SHP77 (cell line): Measurements from ENCODE around the gene PSMD1.
"Not testable (repeated sequence)": the region's sequence is repeated elsewhere in the genome, so short reads cannot be mapped to it uniquely, and the experiment has no call there.

Source experiments
- DNase-seq, 2 experiments: peaks; one replicate each; lab custom pipeline; 2025; lab: John Stamatoyannopoulos, UW

The PSMD1 gene

DNA sequence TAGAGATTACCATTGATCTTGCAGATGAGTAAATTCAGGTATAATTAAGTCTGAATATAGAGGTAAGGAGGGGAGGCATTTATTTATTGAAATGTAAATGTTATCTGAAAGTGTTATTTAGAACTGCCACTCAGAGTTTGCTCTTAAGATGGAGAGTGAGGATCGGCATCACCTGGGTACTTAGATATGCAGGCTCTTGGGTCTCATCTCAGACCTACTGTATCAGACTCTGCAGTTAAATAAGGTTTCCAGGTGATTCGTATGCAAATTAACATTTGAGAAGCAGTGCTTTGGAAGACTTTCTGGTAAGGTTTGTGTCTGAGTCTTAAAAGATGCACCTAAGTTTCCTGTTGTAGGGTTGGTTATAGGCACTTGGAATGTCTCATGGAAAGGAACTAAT is 59.0 kb downstream of the PSMD1 start:
- DNase-seq, result no peak

DNA sequence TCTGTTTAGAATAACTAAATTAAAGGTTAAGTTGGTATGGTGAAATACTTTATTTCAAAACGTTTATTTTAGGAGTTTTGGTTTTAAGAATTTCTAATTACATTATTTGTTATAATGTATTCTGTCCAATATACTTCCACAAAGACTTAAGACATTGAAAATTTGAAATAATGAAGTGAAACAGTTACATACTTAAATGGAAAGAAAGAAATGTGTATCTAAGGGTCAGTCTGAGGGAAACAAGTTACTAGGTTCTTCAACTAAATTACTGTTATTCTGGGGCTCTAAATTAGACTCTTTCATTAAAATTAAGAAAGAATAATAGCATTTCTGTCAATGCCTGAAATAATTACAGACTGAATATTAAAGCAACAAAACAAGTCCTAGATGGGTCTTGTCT is 60.5 kb downstream of the PSMD1 start:
- DNase-seq, result no peak

DNA sequence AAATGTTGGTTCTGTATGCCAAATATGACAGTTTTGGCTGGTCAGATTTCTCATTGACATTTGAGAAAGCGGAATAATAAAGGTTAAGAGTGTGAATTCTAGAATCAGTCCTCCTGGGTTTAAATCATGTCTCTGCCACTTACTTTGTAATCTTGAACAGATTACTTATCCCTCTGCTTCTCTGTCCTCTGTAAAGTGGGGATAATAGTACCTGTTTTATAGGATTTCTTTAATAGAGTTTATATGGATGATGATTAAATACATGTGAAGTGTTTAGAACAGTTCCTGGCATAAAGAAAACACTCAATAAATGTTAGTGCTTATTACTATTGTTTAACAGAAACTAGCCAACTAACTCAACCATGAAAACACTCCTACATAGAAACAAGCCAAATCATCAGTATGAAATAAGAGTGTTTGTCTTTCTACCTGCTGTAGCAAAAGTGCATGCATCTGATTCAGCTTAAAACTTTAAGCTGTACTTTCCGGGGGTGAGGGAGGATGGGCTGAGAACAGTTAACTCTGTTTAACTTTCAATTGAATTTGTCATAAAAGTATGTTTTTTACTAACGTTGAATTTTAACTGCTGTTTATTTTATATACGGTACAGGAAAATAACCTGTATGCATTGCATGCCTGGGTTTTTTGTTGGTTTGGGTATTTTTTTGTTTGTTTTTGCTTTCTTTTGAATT is 61.4 kb downstream of the PSMD1 start:
- no peak for DNase-seq

- DNase-seq, result no peak
Observed at GRCh38 chr2:231118614-231118942, 61.9 kb downstream of the PSMD1 start.

GRCh38 chr2:231123362-231123898 is 66.8 kb downstream of the PSMD1 start:
- DNase-seq, result no peak

- DNase-seq, result no peak
Observed at GRCh38 chr2:231124838-231125568, 68.3 kb downstream of the PSMD1 start, which contains the start of gene HTR2B. HTR2B (minus strand) TSS chr2:231125042; CDS start chr2:231123764, 1,278 bp downstream.

- DNase-seq, result no peak
Observed at GRCh38 chr2:231126123-231126522, 69.5 kb downstream of the PSMD1 start.

- DNase-seq, result no peak
Observed at GRCh38 chr2:231127480-231127879, 70.8 kb downstream of the PSMD1 start.

DNA sequence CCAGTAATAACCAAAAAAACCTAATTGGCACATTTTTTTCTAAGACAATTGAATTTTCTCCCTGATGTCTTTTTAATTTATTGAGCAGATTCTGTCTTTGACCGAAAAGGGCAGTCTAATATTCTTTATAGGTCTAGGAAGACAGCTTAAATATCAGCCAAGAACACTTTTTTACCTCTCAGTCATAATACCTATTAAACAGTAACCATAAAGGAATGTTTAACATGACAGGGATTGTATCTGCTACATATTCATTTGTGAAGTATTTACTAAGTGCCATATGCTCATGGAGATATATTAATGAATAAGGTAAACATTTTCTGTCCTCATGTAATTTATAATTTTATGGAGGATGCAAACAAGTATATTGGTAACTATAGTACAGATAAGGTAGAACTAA is 71.3 kb downstream of the PSMD1 start:
- no peak for DNase-seq

DNA sequence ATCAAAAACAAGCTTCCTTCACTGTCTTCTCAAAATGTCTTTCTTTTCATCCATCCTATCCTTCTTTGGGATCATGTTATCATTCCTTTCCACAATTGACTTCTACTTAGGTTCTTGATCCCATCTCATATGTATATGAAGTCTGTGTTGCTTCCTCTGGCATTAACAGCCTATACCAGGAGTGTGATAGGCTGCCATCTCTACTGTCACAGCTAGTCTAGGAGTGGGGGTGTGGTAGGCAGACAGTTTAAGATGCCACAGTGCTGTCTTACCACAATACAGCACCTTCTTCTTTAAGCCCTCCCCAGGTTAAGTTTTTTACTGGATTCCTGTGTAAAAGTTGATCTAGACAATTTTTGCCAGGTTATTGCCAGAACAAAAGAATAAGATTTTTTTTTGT is 71.9 kb downstream of the PSMD1 start:
- DNase-seq, result no peak

DNA sequence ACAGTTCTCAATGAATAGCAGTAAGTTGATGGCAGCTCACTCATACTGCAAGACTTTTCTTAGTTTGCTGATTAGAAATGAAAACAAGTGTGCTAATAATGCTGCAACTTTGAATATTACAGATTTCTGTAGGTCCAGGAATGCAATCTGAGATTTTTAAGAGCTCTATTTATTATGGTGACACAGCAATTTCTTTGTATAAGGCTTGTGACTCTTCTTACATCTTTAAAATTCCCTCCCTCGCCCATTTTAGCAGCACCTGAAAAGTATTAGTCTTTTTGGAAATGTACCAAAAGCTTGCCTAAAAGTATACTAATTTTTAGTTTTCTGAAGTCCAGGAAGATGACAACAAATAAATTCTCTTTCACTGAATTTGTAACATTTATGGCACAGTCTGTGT is 72.5 kb downstream of the PSMD1 start:
- DNase-seq, result no peak

DNA sequence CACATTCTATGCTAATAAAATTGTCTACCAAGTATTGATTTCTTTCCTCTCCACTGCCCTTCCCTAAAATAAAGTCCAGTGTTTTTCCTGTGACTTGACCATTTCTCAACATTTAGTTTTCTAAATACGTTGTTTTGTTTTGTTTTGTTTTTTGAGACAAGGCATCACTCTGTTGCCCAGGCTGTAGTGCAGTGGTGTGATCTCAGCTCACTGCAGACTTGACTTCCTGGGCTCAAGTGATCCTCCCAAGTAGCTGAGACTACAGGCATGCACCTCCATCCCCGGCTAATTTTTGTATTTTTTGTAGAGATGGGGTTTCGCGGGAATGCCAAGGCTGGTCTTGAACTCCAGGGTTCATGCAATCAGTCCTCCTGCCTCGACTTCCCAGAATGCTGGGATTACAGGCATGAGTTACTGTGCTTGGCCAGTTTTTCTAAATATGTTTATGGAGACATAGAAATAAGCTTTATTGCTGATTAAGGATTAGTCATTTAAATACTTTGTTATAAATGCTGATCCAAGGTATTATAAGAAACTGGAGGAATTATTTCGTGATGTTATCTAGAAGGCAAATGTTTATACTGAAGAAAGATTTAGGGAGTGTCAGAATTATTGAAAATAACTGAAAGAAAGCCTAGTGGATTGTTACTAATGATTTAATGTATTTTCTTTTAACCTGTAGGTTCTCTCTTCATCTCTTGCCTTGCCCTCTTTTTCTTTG is 73.8 kb downstream of the PSMD1 start:
- no peak for DNase-seq

DNA sequence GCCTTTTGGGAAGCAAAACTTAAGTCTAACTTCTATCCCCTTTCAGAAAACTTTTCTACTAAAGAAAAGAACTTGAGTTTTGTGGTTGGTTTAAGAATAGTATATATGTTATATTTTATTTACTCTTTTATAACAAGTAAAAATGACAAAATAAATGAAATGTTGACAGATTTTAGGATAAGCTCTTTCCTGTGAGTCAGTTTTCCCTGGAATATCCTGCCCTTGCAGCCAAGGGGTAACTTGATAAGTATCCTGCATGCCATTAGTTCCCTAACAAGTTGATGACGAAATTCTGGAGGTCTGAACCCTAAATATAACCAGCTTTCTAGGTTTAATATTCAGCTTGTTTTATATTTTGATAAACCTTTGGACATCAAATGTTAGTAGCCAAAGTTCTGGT is 75.5 kb downstream of the PSMD1 start:
- DNase-seq, result no peak

GRCh38 chr2:231133365-231134099 is 76.9 kb downstream of the PSMD1 start:
- DNase-seq, result no peak

GRCh38 chr2:231134910-231135655 is 78.4 kb downstream of the PSMD1 start:
- no peak for DNase-seq

DNA sequence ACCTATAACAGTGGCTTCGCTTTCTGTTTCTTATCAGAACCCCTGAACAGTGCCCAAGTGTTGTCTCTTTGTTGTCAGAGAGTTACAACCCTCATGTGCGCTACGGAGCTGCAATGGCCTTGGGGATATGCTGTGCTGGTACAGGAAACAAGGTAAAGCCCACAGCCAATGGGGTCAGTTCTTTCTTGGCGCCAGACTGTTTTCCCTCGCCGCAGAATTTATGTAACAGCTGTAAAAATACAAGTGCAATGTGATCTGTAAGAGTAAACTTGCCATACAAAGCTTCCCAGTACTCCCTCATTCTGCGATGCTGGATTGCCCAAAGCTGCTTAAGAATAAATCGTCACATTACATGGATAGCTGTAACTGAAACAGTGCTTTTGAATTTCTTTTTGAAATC is 82.0 kb downstream of the PSMD1 start:
- peak; percentile 81 to 88 for DNase-seq

DNA sequence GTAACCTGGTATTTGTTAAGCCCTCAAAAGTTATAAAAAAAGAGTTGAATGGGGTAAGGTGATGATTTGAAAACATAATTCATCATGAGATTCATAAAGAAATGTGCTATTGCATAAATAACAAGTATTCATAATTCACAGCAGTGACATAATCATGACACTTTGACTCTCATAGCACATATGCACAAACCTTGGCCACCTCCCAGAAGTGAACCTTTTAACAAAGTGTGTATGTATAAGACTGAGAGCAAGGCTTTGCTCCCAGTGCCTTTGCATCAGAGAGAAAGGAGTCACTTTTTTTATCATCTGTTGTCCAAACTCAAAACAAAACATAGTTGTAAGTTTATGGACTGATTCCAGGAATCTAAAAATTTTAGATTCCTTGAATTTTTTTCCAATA is 83.1 kb downstream of the PSMD1 start:
- no peak for DNase-seq

DNA sequence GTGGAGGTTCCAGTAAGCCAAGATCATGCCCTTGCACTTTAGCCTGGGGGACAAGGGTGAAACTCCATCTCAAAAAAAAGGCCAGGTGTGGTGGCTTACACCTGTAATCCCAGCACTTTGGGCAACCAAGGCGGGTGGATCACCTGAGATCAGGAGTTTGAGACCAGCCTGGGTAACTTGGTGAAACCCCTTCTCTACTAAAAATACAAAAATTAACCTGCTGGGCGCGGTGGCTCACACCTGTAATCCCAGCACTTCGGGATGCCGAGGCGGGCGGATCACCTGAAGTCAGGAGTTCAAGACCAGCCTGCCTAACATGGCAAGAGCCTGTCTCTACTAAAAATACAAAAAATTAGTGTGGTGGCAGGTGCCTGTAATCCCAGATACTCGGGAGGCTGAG is 84.1 kb downstream of the PSMD1 start:
- DNase-seq, result not testable (repeated sequence)

DNA sequence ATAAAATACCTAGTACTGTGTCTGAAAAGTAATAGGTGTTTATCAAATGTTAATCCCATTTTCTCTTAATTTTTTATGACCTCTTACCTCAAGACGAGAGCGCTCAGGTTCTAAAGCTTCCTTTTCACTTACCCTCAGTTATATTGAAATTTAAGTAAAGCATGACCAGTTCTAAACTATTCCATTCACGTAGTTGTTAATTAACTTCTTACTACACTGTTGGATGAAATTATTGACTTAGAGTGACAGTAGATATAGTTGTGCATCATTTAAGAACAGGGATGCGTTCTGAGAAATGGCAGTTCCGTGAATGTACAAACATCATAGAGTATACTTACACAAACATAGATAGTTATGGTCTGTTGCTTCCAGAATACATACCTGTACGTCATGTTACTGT is 88.2 kb downstream of the PSMD1 start:
- DNase-seq, result no peak

DNA sequence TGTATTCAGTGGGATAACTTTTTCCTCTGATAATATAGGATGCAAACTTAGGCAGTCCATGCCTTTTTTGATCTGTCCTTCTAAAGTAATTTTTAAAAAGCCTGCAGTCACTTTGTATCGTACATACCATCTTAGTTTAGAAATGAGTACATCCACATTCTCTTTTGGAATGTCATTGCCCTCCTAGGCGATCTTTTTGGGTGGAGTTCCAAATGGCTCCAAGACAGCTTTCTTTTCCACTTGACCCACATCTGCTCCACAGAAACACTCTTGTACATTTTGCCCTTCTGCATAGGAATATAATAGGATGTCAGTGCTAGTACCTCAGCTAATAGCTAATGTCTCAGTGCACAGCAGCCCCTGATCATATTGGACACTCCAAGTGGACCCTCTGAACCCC is 90.0 kb downstream of the PSMD1 start:
- no peak for DNase-seq

DNA sequence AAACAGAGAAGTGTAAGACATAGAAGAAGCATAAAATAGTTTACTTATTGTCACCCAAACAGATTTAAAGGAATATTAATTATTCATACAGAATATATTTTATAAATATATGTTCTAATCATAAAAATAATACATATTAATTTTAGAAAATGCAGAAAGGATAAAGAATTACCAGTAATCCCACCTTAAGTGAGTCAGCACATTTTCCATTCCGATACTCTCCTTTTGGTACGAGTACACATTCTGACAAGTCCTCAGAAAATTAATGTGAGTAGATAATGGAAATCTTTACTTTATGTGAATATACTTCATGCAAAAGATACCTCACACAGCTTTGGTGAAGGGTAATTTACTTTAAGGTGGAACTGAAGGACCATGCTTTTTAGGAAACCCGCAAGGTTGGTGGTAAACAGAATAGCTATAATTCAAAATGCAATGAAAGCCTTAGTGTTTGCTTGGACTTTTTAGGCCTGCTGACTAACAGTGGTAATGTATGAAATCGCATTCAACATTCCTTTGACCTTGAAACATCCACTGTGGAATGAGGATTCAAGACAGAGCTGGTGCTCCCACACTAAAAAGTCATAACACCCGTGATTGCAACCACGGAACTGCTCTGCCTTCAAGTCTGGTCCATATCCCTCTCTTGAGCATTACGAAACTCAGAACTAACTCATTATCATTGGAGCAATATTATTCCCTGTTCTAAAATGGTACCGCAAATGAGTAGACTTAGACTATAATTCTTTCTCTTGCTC is 96.3 kb downstream of the PSMD1 start:
- DNase-seq, result no peak
